Trophoblast cell (in vitro differentiated cells and primary cell): ENCODE data around the gene FOXA1.
A peak's percentile ranks its signal among the peaks of the same experiment; 100 is the strongest.

Experiments used
- DNase-seq, 2 donors: peaks; one replicate each; pipeline ENCODE4 v3.0.0-alpha.2; 2016
- H2AFZ ChIP-seq: 2 replicates; pipeline ENCODE4 v1.6.1; 2013; ENCODE audit warnings: low read length, moderate library complexity, mild to moderate bottlenecking; ENCODE audit not compliant: insufficient read depth, poor library complexity
- H2AK5ac ChIP-seq: 2 replicates; pipeline ENCODE4 v1.6.1; 2013; ENCODE audit warnings: mild to moderate bottlenecking, low read length
- H2BK120ac ChIP-seq: 2 replicates; pipeline ENCODE4 v1.6.1; 2013; ENCODE audit warnings: low read length, mild to moderate bottlenecking, moderate library complexity; ENCODE audit not compliant: insufficient read depth, poor library complexity
- H2BK12ac ChIP-seq: 2 replicates; pipeline ENCODE4 v1.6.1; 2013; ENCODE audit warnings: mild to moderate bottlenecking, low read length, moderate library complexity
- H2BK5ac ChIP-seq: 2 replicates; pipeline ENCODE4 v1.6.1; 2013; ENCODE audit warnings: low read length, low read depth, moderate library complexity, mild to moderate bottlenecking; ENCODE audit not compliant: poor library complexity
- H3K14ac ChIP-seq: 2 replicates; pipeline ENCODE4 v1.6.1; 2013; ENCODE audit warnings: mild to moderate bottlenecking, low read length
- H3K18ac ChIP-seq: 2 replicates; pipeline ENCODE4 v1.6.1; 2013; ENCODE audit warnings: mild to moderate bottlenecking, low read length
- H3K23ac ChIP-seq: 2 replicates; pipeline ENCODE4 v1.6.1; 2013; ENCODE audit warnings: low read length
- H3K27ac ChIP-seq: 2 replicates; pipeline ENCODE4 v1.5.1; 2013; ENCODE audit warnings: low read depth, mild to moderate bottlenecking, inconsistent platforms, low read length, moderate library complexity
- H3K27me3 ChIP-seq: 2 replicates; pipeline ENCODE4 v1.6.1; 2013; ENCODE audit warnings: inconsistent platforms, mild to moderate bottlenecking, low read length, moderate library complexity; ENCODE audit not compliant: insufficient read depth
- H3K36me3 ChIP-seq, 2 experiments: 1 replicate in 1 of 2; 2 replicates in 1 of 2; pipeline ENCODE4 v1.6.1; 2013; ENCODE audit warnings: low read length in 2 of 2, mild to moderate bottlenecking in 2 of 2, moderate library complexity in 1 of 2; ENCODE audit not compliant: insufficient read depth in 2 of 2, control insufficient read depth in 1 of 2
- H3K4ac ChIP-seq: 2 replicates; pipeline ENCODE4 v1.6.1; 2013; ENCODE audit warnings: low read depth, mild to moderate bottlenecking, low read length, moderate library complexity
- H3K4me1 ChIP-seq, 2 experiments: 1 replicate in 1 of 2; 2 replicates in 1 of 2; pipeline ENCODE4 v1.6.1; 2013; ENCODE audit warnings: low read length in 2 of 2, mild to moderate bottlenecking in 2 of 2, moderate library complexity in 1 of 2; ENCODE audit not compliant: insufficient read depth in 2 of 2, control insufficient read depth in 1 of 2
- H3K4me2 ChIP-seq: 2 replicates; pipeline ENCODE4 v1.6.1; 2013; ENCODE audit warnings: inconsistent platforms, mild to moderate bottlenecking, low read length, moderate library complexity
- H3K4me3 ChIP-seq: 2 replicates; pipeline ENCODE4 v1.5.1; 2013; ENCODE audit warnings: mild to moderate bottlenecking, low read depth, low read length, inconsistent platforms
- H3K79me1 ChIP-seq: one replicate; pipeline ENCODE4 v1.6.1; 2013; ENCODE audit warnings: low read length
- H3K79me2 ChIP-seq: 2 replicates; pipeline ENCODE4 v1.6.1; 2013; ENCODE audit warnings: low read length, mild to moderate bottlenecking; ENCODE audit not compliant: control insufficient read depth, insufficient read depth, poor library complexity
- H3K9ac ChIP-seq: 2 replicates; pipeline ENCODE4 v1.6.1; 2013; ENCODE audit warnings: mild to moderate bottlenecking, low read length
- H3K9me3 ChIP-seq: 2 replicates; pipeline ENCODE4 v1.6.1; 2013; ENCODE audit warnings: low read depth, mild to moderate bottlenecking, control low read depth, inconsistent platforms, low read length; ENCODE audit not compliant: insufficient read depth
- H4K12ac ChIP-seq: 2 replicates; pipeline ENCODE4 v1.6.1; 2013; ENCODE audit warnings: low read depth, mild to moderate bottlenecking, low read length, moderate library complexity
- H4K8ac ChIP-seq: 2 replicates; pipeline ENCODE4 v1.6.1; 2013; ENCODE audit warnings: low read depth, mild to moderate bottlenecking, low read length, moderate library complexity
- H4K91ac ChIP-seq: one replicate; pipeline ENCODE4 v1.6.1; 2013; ENCODE audit warnings: low read depth, mild to moderate bottlenecking, low read length, moderate library complexity
- WGBS: extraction: QIAGEN DNeasy Blood & Tissue Kit; methylation state at CpG from one replicate; pipeline ENCODE4 v1.1.7; 2013; ENCODE audit warnings: missing lambda C conversion rate; ENCODE audit not compliant: insufficient read length, insufficient coverage; ENCODE audit errors: extremely low coverage; 5-methylcytosine and 5-hydroxymethylcytosine counted together

The FOXA1 gene

DNA sequence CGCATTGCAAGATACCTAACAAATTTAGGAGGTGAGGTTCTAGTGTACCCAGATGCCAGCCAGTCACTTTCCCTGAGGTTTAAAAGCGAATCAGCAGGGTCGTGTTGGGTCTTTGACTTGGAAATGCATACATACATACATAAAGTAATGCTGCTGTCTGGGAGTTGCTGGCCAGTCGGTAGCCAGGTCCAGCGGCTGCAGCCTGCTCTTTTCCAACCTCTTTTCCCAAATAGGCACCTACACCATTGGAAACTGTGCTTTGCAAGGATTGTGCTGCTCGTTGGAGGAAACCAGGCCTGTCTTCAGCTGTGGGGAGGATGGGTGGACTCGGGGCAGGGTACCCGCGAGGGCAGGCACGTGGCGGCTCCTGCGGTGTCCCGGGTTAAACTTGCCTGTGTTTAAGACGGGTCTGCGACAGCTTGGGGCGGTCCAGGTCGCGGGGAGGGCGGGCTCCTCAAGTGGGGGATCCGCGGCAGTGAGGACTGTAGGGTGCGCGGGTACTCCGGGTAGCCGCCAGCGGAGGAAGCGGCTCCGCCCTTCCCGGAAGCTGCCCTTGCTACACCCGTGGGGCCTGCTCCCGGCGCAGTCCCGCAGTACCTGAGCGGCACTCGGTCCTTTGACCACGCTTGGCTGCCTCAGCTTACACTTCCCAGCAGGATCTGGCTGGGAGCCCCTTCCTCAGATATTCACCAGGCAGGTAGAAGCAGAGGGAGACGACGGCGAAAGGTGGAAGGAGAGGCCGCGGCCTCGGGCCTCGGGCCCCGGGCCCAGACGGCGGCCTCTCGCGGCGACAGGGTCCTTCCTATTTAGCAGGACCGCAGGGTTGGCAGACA is 3.1 kb upstream of the FOXA1 start:
- no peak overlapping the region for H3K18ac ChIP-seq
- no peak overlapping the region for H2BK120ac ChIP-seq
- no peak overlapping the region for H4K12ac ChIP-seq
- no peak overlapping the region for H2BK12ac ChIP-seq
- no peak overlapping the region for H3K14ac ChIP-seq
- peak overlapping the region; percentile 49 for H2AFZ ChIP-seq
- no peaks in the 10 kb centered on the region for H3K36me3 ChIP-seq
- no peak overlapping the region for H2BK5ac ChIP-seq
- peak overlapping the region; percentile 12 for H3K9ac ChIP-seq
- no peak for DNase-seq
- H3K4ac ChIP-seq: no peak overlapping the region
- no peaks in the 10 kb centered on the region for H3K79me2 ChIP-seq
- no peak overlapping the region for H2AK5ac ChIP-seq
- no CpG with 5 or more reads among the region's 50 CpGs for WGBS
- H4K8ac ChIP-seq: no peak overlapping the region
- no peak overlapping the region for H4K91ac ChIP-seq
- H3K9me3 ChIP-seq: peaks cover 5% of the 10 kb centered on the region
- no peak overlapping the region for H3K27ac ChIP-seq
- peak overlapping the region; percentile 59 for H3K4me2 ChIP-seq
- H3K27me3 ChIP-seq: peaks cover 66% of the 10 kb centered on the region
- no peaks in the 10 kb centered on the region for H3K79me1 ChIP-seq
- no peak overlapping the region for H3K23ac ChIP-seq
- H3K4me3 ChIP-seq: peak overlapping the region; percentile 51
- H3K4me1 ChIP-seq: peaks cover 19 to 20% of the 10 kb centered on the region in 2 experiments

DNA sequence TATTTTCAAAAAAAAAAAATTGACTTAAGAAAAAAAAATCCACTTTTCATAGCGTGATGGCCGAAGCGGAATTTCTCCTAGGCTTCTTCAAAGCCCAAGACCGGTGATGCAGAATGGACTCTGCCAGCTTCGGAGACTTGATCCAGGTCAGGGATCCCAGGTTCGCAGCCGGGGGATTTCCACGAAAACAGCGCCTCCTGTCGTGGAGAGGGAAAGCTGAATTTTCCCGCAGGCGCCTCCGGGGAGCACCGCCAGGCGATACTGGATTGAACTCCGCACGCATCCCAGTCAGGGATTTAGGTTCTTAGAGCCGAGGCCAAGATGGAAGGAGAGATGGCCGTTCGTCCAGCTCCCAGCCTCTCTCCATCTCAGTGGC is 2.5 kb upstream of the FOXA1 start:
- Histone ChIP-seq H4K91ac (no peak overlapping the region), H3K79me1 (no peaks in the 10 kb centered on the region), H3K9ac (no peak overlapping the region), H2BK120ac (no peak overlapping the region), H2AFZ (no peak overlapping the region), H3K4ac (no peak overlapping the region), H2BK12ac (no peak overlapping the region), H4K12ac (no peak overlapping the region), H3K27me3 (peaks cover 70% of the 10 kb centered on the region), H3K36me3 (no peaks in the 10 kb centered on the region), H2BK5ac (no peak overlapping the region), H3K9me3 (peaks cover 4% of the 10 kb centered on the region), H3K4me2 (no peak overlapping the region), H2AK5ac (no peak overlapping the region), H3K23ac (no peak overlapping the region), H3K27ac (no peak overlapping the region), H3K18ac (no peak overlapping the region), H3K79me2 (no peaks in the 10 kb centered on the region), H3K4me1 (peaks cover 19 to 20% of the 10 kb centered on the region in 2 experiments), H3K4me3 (no peak overlapping the region), H4K8ac (no peak overlapping the region), H3K14ac (no peak overlapping the region)
- WGBS: no CpG with 5 or more reads among the region's 20 CpGs
- DNase-seq: no peak

DNA sequence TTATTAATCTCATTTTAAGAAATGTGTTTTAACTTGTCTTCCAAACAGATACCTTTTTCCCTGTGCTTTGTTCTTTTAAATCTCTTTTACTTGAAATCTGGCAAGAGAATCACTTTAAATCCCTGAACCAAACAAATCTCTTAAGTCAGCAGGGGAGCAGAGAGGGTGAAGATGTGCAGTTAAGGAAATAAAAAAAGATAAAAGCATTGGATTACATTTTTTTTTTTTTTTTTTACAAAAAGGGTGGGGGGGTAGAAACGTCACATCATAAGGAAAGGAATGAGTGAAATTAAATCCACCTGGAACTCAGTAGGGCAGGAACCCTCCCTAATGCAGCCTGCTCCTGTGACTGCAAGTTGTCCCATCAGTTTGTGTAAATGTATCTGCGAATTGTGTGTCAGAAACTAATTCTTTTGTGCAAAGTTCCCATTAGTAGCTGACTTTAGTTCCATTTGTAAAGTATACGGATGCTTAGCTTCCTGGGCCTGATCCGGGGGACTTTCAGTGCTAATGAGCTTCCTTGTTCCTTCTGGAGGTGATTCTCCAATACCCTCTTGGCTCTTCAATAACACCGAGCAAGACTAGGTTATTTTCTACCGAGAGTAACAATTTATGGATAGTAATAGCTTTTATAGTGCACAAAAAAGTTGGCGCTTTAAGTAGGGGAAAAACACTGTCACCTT is 1.9 kb upstream of the FOXA1 start:
- H2BK12ac ChIP-seq: no peak overlapping the region
- no peak for DNase-seq
- H2AFZ ChIP-seq: no peak overlapping the region
- H3K27me3 ChIP-seq: peaks cover 71% of the 10 kb centered on the region
- H3K79me2 ChIP-seq: no peaks in the 10 kb centered on the region
- no peaks in the 10 kb centered on the region for H3K79me1 ChIP-seq
- H3K14ac ChIP-seq: no peak overlapping the region
- H3K18ac ChIP-seq: no peak overlapping the region
- H3K4ac ChIP-seq: no peak overlapping the region
- no peaks in the 10 kb centered on the region for H3K36me3 ChIP-seq
- H2BK5ac ChIP-seq: no peak overlapping the region
- H3K4me1 ChIP-seq: peaks cover 20% of the 10 kb centered on the region in 2 experiments
- H3K9me3 ChIP-seq: peaks cover 10% of the 10 kb centered on the region
- H3K4me2 ChIP-seq: no peak overlapping the region
- H4K12ac ChIP-seq: no peak overlapping the region
- no peak overlapping the region for H2AK5ac ChIP-seq
- no peak overlapping the region for H4K8ac ChIP-seq
- no peak overlapping the region for H2BK120ac ChIP-seq
- H3K23ac ChIP-seq: no peak overlapping the region
- no peak overlapping the region for H3K27ac ChIP-seq
- WGBS: no CpG with 5 or more reads among the region's 7 CpGs
- no peak overlapping the region for H3K9ac ChIP-seq
- H4K91ac ChIP-seq: no peak overlapping the region
- H3K4me3 ChIP-seq: no peak overlapping the region

DNA sequence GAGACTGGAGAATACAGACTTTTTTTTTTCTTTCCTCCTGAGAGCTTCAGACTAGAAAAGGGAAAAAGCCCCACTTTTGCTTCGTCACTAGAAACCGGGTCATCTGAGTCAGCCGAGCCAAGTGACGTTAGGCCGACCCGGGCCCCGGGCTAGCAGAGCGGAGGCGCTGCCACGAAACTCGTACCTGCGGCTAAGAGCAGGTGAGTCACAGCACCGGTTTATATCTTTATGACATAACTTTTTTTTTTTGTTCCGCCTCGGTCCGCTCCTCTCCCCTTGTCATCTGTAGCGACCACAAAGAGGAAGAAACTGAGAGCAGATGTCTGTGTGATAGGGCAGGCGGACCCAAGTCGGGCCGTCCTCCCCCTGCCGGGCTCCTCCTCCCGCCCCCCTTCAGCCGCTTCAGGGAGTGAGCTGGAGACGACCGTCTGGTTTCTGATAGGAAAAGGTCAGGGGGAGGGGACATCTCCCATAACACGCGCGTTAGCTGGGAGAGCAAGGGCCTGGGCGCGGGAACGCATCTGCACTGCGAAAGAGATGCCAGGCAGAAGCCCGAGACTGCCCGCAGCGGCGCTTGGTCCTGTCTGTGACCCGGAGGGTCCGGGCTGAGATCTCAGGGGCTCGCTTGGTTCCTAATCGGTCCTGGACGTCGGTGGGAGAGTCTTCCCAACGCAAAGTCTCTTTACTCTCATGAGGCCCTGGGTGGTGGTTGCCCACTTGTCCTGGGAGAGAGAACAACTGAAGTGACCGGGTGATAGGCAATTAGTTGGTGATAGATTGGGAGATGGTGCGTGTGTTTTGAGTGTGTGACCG is 966 bp upstream of the FOXA1 start:
- H3K79me1 ChIP-seq: no peaks in the 10 kb centered on the region
- no peak overlapping the region for H3K27ac ChIP-seq
- H3K18ac ChIP-seq: no peak overlapping the region
- H4K91ac ChIP-seq: no peak overlapping the region
- H2AK5ac ChIP-seq: no peak overlapping the region
- H2BK5ac ChIP-seq: no peak overlapping the region
- H4K8ac ChIP-seq: no peak overlapping the region
- H3K14ac ChIP-seq: no peak overlapping the region
- peaks cover 13% of the 10 kb centered on the region for H3K9me3 ChIP-seq
- no peak overlapping the region for H2BK120ac ChIP-seq
- H2AFZ ChIP-seq: peak overlapping the region; percentile 5
- no peak overlapping the region for H2BK12ac ChIP-seq
- H3K4me3 ChIP-seq: no peak overlapping the region
- H3K4ac ChIP-seq: no peak overlapping the region
- H3K36me3 ChIP-seq: no peaks in the 10 kb centered on the region
- H3K4me1 ChIP-seq: peaks cover 27 to 28% of the 10 kb centered on the region in 2 experiments
- peaks cover 72% of the 10 kb centered on the region for H3K27me3 ChIP-seq
- H3K79me2 ChIP-seq: no peaks in the 10 kb centered on the region
- DNase-seq: peak; percentile 19 to 31
- H3K9ac ChIP-seq: no peak overlapping the region
- no peak overlapping the region for H4K12ac ChIP-seq
- WGBS: no CpG with 5 or more reads among the region's 46 CpGs
- no peak overlapping the region for H3K23ac ChIP-seq
- peak overlapping the region; percentile 65 for H3K4me2 ChIP-seq
